Muscle of arm (tissue), 14 donors: Measurements from ENCODE around the gene DNLZ. TPM values are rescaled to one million over a fixed set of nuclear protein-coding genes. Genes with fewer than 3 reads are reported as not detected.
"Not testable (repeated sequence)": the region's sequence is repeated elsewhere in the genome, so short reads cannot be mapped to it uniquely, and the experiment has no call there.

Experiments
- DNase-seq: peaks from one replicate; pipeline ENCODE4 v3.0.0-alpha.2; 2013
- long read RNA-seq, 11 donors: transcript quantifications; one replicate each; lab custom pipeline, GENCODE V29; 2026
- polyA plus RNA-seq, 12 donors: library from polyadenylated mRNA; unstranded; fragments of 120-200 nt; gene quantifications; one replicate each; pipeline ENCODE4 v1.2.1, GENCODE V29; 2013; ENCODE audit not compliant: insufficient read length in 12 of 12

DNLZ gene
- polyA plus RNA-seq: 10 to 100 TPM in 4 of 12 donors, 1 to 10 TPM in 6, not detected in 2; 4.5 to 16.7 (median 9.1) TPM
- long read RNA-seq, donor 1, transcript DNLZ-201 (3 exons, 724 nt): major isoform, 14 of 14 reads
- long read RNA-seq, donor 1, partial matches to known transcripts: 0 of 14 reads
- long read RNA-seq, donor 1, other reads (novel, unspliced or antisense): 0 of 14 reads
- long read RNA-seq, donor 2, transcript DNLZ-201 (3 exons, 724 nt): major isoform, 16 of 16 reads
- long read RNA-seq, donor 2, partial matches to known transcripts: 0 of 16 reads
- long read RNA-seq, donor 2, other reads (novel, unspliced or antisense): 0 of 16 reads
- long read RNA-seq, donor 3: 0 reads
- long read RNA-seq, donor 4, partial matches to known transcripts: 0 of 4 reads
- long read RNA-seq, donor 4, other reads (novel, unspliced or antisense): 0 of 4 reads
- long read RNA-seq, donor 5: 0 reads
- long read RNA-seq, donor 6, transcript DNLZ-201 (3 exons, 724 nt): major isoform, 7 of 7 reads
- long read RNA-seq, donor 6, partial matches to known transcripts: 0 of 7 reads
- long read RNA-seq, donor 6, other reads (novel, unspliced or antisense): 0 of 7 reads
- long read RNA-seq, donor 7, transcript DNLZ-201 (3 exons, 724 nt): major isoform, 13 of 14 reads
- long read RNA-seq, donor 7, partial matches to known transcripts: 0 of 14 reads
- long read RNA-seq, donor 7, other reads (novel, unspliced or antisense): 0 of 14 reads
- long read RNA-seq, donor 8, transcript DNLZ-201 (3 exons, 724 nt): major isoform, 16 of 38 reads
- long read RNA-seq, donor 8, partial matches to known transcripts: 22 of 38 reads
- long read RNA-seq, donor 8, other reads (novel, unspliced or antisense): 0 of 38 reads
- long read RNA-seq, donor 9, transcript DNLZ-201 (3 exons, 724 nt): major isoform, 8 of 9 reads
- long read RNA-seq, donor 9, partial matches to known transcripts: 0 of 9 reads
- long read RNA-seq, donor 9, other reads (novel, unspliced or antisense): 0 of 9 reads
- long read RNA-seq, donor 10, transcript DNLZ-201 (3 exons, 724 nt): major isoform, 19 of 19 reads
- long read RNA-seq, donor 10, partial matches to known transcripts: 0 of 19 reads
- long read RNA-seq, donor 10, other reads (novel, unspliced or antisense): 0 of 19 reads
- long read RNA-seq, donor 11, transcript DNLZ-201 (3 exons, 724 nt): major isoform, 16 of 16 reads
- long read RNA-seq, donor 11, partial matches to known transcripts: 0 of 16 reads
- long read RNA-seq, donor 11, other reads (novel, unspliced or antisense): 0 of 16 reads

GRCh38 chr9:136363106-136363948 is at the start of gene DNLZ:
TSS of gene DNLZ (minus strand) at chr9:136363744. CDS start at chr9:136363714, 30 bp downstream.
- peak; percentile 92 for DNase-seq

- no peak for DNase-seq
Observed at GRCh38 chr9:136412962-136413361, 49.4 kb upstream of the DNLZ start.

- DNase-seq: no peak
Observed at GRCh38 chr9:136411378-136411777, 47.8 kb upstream of the DNLZ start.

GRCh38 chr9:136410500-136411287 is 47.1 kb upstream of the DNLZ start, which contains the start of the genes ENTR1 and PMPCA:
TSS of gene ENTR1 (minus strand) at chr9:136410614. CDS start at chr9:136410397, 217 bp downstream.
TSS of gene PMPCA (plus strand) at chr9:136410658. CDS start at chr9:136410669, 11 bp downstream.
- peak; percentile 94 for DNase-seq

- peak; percentile 24 for DNase-seq
Observed at GRCh38 chr9:136409557-136410455, 46.3 kb upstream of the DNLZ start.

GRCh38 chr9:136407911-136408310 is 44.4 kb upstream of the DNLZ start:
- DNase-seq: no peak

- not testable (repeated sequence) for DNase-seq
Observed at GRCh38 chr9:136407061-136407460, 43.5 kb upstream of the DNLZ start.

- DNase-seq: not testable (repeated sequence)
Observed at GRCh38 chr9:136405904-136406303, 42.4 kb upstream of the DNLZ start.

GRCh38 chr9:136405481-136405880 is 41.9 kb upstream of the DNLZ start:
- DNase-seq: no peak

GRCh38 chr9:136404801-136405136 is 41.2 kb upstream of the DNLZ start:
- no peak for DNase-seq

GRCh38 chr9:136403915-136404800 is 40.6 kb upstream of the DNLZ start:
- DNase-seq: no peak

- DNase-seq: no peak
Observed at GRCh38 chr9:136403538-136403914, 40.0 kb upstream of the DNLZ start.

- no peak for DNase-seq
Observed at GRCh38 chr9:136402067-136402466, 38.5 kb upstream of the DNLZ start.

- DNase-seq: no peak
Observed at GRCh38 chr9:136401173-136401922, 37.8 kb upstream of the DNLZ start.

GRCh38 chr9:136400038-136400834 is 36.7 kb upstream of the DNLZ start, which contains the start of gene SNAPC4:
TSS of gene SNAPC4 (minus strand) at chr9:136400170. CDS start at chr9:136398428, 1,742 bp downstream.
- DNase-seq: peak; percentile 86
